Breast epithelium (tissue), 4 donors: Measurements from ENCODE around the gene PCDHGA4. TPM values are rescaled to one million over a fixed set of nuclear protein-coding genes. Genes with fewer than 3 reads are reported as not detected.
"Not testable (repeated sequence)": the region's sequence is repeated elsewhere in the genome, so short reads cannot be mapped to it uniquely, and the experiment has no call there.

ENCODE experiments used
- DNase-seq, 2 donors: peaks; one replicate each; pipeline ENCODE4 v3.0.0-alpha.2; 2019; ENCODE audit warnings: low spot score in 2 of 2
- H3K27ac ChIP-seq, 2 donors: fragments of 200-600 bp; sonication (generic) in 1 of 2; one replicate each; pipeline ENCODE4 v1.5.1; 2016 to 2019; ENCODE audit warnings: mild to moderate bottlenecking in 1 of 2
- H3K27me3 ChIP-seq, 2 donors: fragments of 200-600 bp; sonication (generic) in 1 of 2; one replicate each; pipeline versions ENCODE4 v1.5.1 to v1.6.0; 2017 to 2019; ENCODE audit warnings: control low read depth in 1 of 2, mild to moderate bottlenecking in 1 of 2
- H3K36me3 ChIP-seq: fragments of 200-600 bp; one replicate; pipeline ENCODE4 v1.5.1; 2019
- H3K4me1 ChIP-seq, 2 donors: fragments of 200-600 bp; sonication (generic); one replicate each; pipeline ENCODE4 v1.5.1; 2016 to 2019; ENCODE audit warnings: control low read depth in 1 of 2
- H3K4me3 ChIP-seq, 3 donors: fragments of 200-600 bp; sonication (generic); 1 replicate in 2 of 3; 2 replicates in 1 of 3; pipeline ENCODE4 v1.5.1; 2016 to 2019; ENCODE audit warnings: mild to moderate bottlenecking in 3 of 3, moderate library complexity in 2 of 3
- H3K9me3 ChIP-seq, 2 donors: fragments of 200-600 bp; sonication (generic) in 1 of 2; one replicate each; pipeline ENCODE4 v1.5.1; 2016 to 2019; ENCODE audit warnings: control low read depth in 1 of 2
- CTCF ChIP-seq, 3 donors: fragments of 450-650 bp; IDR thresholded peaks; one replicate each; pipeline ENCODE4 v1.5.1; 2016 to 2017; ENCODE audit warnings: antibody characterized with exemption in 3 of 3, mild to moderate bottlenecking in 3 of 3, moderate library complexity in 3 of 3
- POLR2A ChIP-seq: fragments of 450-650 bp; IDR thresholded peaks from one replicate; pipeline ENCODE4 v1.6.1; 2016; ENCODE audit warnings: antibody characterized with exemption, mild to moderate bottlenecking, moderate library complexity
- POLR2AphosphoS5 ChIP-seq, 3 donors: sonication (generic); formaldehyde crosslinking; IDR thresholded peaks; one replicate each; pipeline ENCODE4 v1.6.1; 2017; ENCODE audit warnings: antibody characterized with exemption in 3 of 3
- intact Hi-C: fragments of 100-400 bp; cut with DNase I; formaldehyde crosslinking; loops from one replicate; pipeline ENCODE4 v1.15.1; 2023; ENCODE audit warnings: low total_unique reads
- total RNA-seq, 3 donors: library from RNA; depleted of rRNA; stranded (reverse); fragments of >200 nt; gene quantifications; one replicate each; pipeline ENCODE4 v1.1.0, GENCODE V29; 2016

Gene PCDHGA4
- total RNA-seq: 10 to 100 TPM in 1 of 3 donors, 1 to 10 TPM in 2; 5.3 to 12.1 (median 6.4) TPM

- Histone ChIP-seq H3K4me1 (no peaks in the 10 kb centered on the region), H3K9me3 (peaks cover 74 to 96% of the 10 kb centered on the region in 2 donors), H3K4me3 (peak within 1 kb of the TSS; percentile 20 to 47 (median 30)), H3K27ac (no peak within 1 kb of the TSS), H3K36me3 (no peaks in the 10 kb centered on the region), H3K27me3 (peaks cover 0 to 3% of the 10 kb centered on the region in 2 donors)
- no peak for DNase-seq
- intact Hi-C loops: no loop called here
- TF ChIP-seq POLR2A: no peak
- TF ChIP-seq CTCF (IDR thresholded peaks at IDR 0.05): peak in 1 of 3 donors; percentile 12
- TF ChIP-seq POLR2AphosphoS5 (IDR thresholded peaks at IDR 0.05): no peak
Measured at GRCh38 chr5:141354900-141355469, at the start of gene PCDHGA4. Gene PCDHGA4 (plus strand): TSS chr5:141355021. CDS start chr5:141355108, 87 bp downstream.

- Histone ChIP-seq H3K9me3 (peaks cover 95 to 100% of the 10 kb centered on the region in 2 donors), H3K4me1 (no peaks in the 10 kb centered on the region), H3K4me3 (no peak overlapping the region), H3K27me3 (no peaks in the 10 kb centered on the region), H3K36me3 (peaks cover 3% of the 10 kb centered on the region), H3K27ac (no peak overlapping the region)
- intact Hi-C loops: no loop called here
- no peak for DNase-seq
- TF ChIP-seq POLR2AphosphoS5 (IDR thresholded peaks at IDR 0.05): no peak
- no peak for TF ChIP-seq POLR2A
- no peak for TF ChIP-seq CTCF (IDR thresholded peaks at IDR 0.05)
Measured at GRCh38 chr5:141306630-141307029, 48.2 kb upstream of the PCDHGA4 start.

- H3K4me1 ChIP-seq: no peaks in the 10 kb centered on the region
- TF ChIP-seq POLR2AphosphoS5 (IDR thresholded peaks at IDR 0.05) (no peak), POLR2A (no peak), CTCF (IDR thresholded peaks at IDR 0.05) (no peak)
- no peaks in the 10 kb centered on the region for H3K27me3 ChIP-seq
- DNase-seq: no peak
- H3K9me3 ChIP-seq: peaks cover 96 to 99% of the 10 kb centered on the region in 2 donors
- H3K36me3 ChIP-seq: peaks cover 10% of the 10 kb centered on the region
- no peak overlapping the region for H3K4me3 ChIP-seq
- H3K27ac ChIP-seq: no peak overlapping the region
- intact Hi-C loops: no loop called here
Measured at GRCh38 chr5:141313711-141314110, 41.1 kb upstream of the PCDHGA4 start.

GRCh38 chr5:141316963-141317362 is 37.9 kb upstream of the PCDHGA4 start:
- H3K27ac ChIP-seq, intact Hi-C loops, DNase-seq, H3K36me3 ChIP-seq, H3K27me3 ChIP-seq, H3K4me1 ChIP-seq, H3K4me3 ChIP-seq: not testable (repeated sequence)
- H3K9me3 ChIP-seq: peaks cover 78 to 92% of the 10 kb centered on the region in 2 donors

GRCh38 chr5:141319202-141319601 is 35.6 kb upstream of the PCDHGA4 start:
- H3K9me3 ChIP-seq: peaks cover 62 to 80% of the 10 kb centered on the region in 2 donors

More at GRCh38 chr5:141319202-141319601, 35.6 kb upstream of the PCDHGA4 start:
- Histone ChIP-seq H3K36me3 (peaks cover 4% of the 10 kb centered on the region), H3K27me3 (no peaks in the 10 kb centered on the region), H3K4me1 (no peaks in the 10 kb centered on the region), H3K4me3 (peak overlapping the region in 1 of 3 donors; percentile 80), H3K27ac (no peak overlapping the region)
- DNase-seq: no peak
- intact Hi-C loops: no loop called here
- TF ChIP-seq POLR2AphosphoS5 (IDR thresholded peaks at IDR 0.05) (no peak), CTCF (IDR thresholded peaks at IDR 0.05) (no peak), POLR2A (no peak)
